PC-9 (cell line): ENCODE data around the gene HHAT. TPM values are rescaled to one million over a fixed set of nuclear protein-coding genes. Genes with fewer than 3 reads are reported as not detected.

Source experiments
- BruUV-seq: library from RNA; stranded (reverse); fragments of 400-500 nt; replicated peaks from 2 replicates; lab custom pipeline; 2021; lab: Mats Ljungman, UMichigan
- CTCF ChIA-PET: fragments of 300-600 bp; sonication (Branson Sonifier 250); formaldehyde crosslinking; loops from one replicate; lab custom pipeline; 2022; ENCODE audit warnings: antibody characterized with exemption; lab: Charles Lee
- POLR2A ChIA-PET: fragments of 300-600 bp; sonication (Branson Sonifier 250); formaldehyde crosslinking; loops from one replicate; lab custom pipeline; 2022; ENCODE audit warnings: antibody characterized with exemption; ENCODE audit not compliant: unreplicated experiment; lab: Charles Lee
- DNase-seq, 2 experiments: peaks; one replicate each; pipeline versions ENCODE4 v3.0.0 to v3.0.0-alpha.2; 2015 to 2022; ENCODE audit warnings: mixed read lengths in 1 of 2
- H2AFZ ChIP-seq: fragments of 200-600 bp; sonication (generic); 2 replicates; pipeline ENCODE4 v1.8.1; 2017; ENCODE audit warnings: antibody characterized with exemption
- H3F3A ChIP-seq: fragments of 200-600 bp; sonication (generic); 2 replicates; pipeline ENCODE4 v1.8.1; 2017; ENCODE audit warnings: antibody characterized with exemption, mild to moderate bottlenecking, low read depth; ENCODE audit not compliant: insufficient read depth
- H3K27ac ChIP-seq: fragments of 200-600 bp; sonication (generic); 2 replicates; pipeline ENCODE4 v1.6.1; 2016; ENCODE audit warnings: mixed run types
- H3K27me3 ChIP-seq: fragments of 200-600 bp; sonication (generic); 2 replicates; pipeline ENCODE4 v1.6.1; 2016; ENCODE audit warnings: low read depth, mixed run types; ENCODE audit not compliant: insufficient read depth
- H3K36me3 ChIP-seq: fragments of 200-600 bp; sonication (generic); 2 replicates; pipeline ENCODE4 v1.6.1; 2016; ENCODE audit warnings: low read depth, mixed run types
- H3K4me1 ChIP-seq: fragments of 200-600 bp; sonication (generic); replicated peaks from 2 replicates; pipeline ENCODE4 v1.6.1; 2016; ENCODE audit warnings: mixed run types; ENCODE audit not compliant: insufficient read depth
- H3K4me2 ChIP-seq: fragments of 200-600 bp; sonication (generic); 2 replicates; pipeline ENCODE4 v1.6.1; 2017; ENCODE audit warnings: mixed run types
- H3K4me3 ChIP-seq: fragments of 200-600 bp; sonication (generic); 2 replicates; pipeline ENCODE4 v1.6.1; 2016; ENCODE audit warnings: mixed run types
- H3K79me2 ChIP-seq: fragments of 200-600 bp; sonication (generic); 2 replicates; pipeline ENCODE4 v1.6.1; 2017; ENCODE audit warnings: low read depth, mixed run types
- H3K9me2 ChIP-seq: fragments of 200-600 bp; sonication (generic); 2 replicates; pipeline ENCODE4 v1.8.1; 2017; ENCODE audit warnings: mild to moderate bottlenecking; ENCODE audit not compliant: insufficient read depth
- H3K9me3 ChIP-seq: fragments of 200-600 bp; sonication (generic); 2 replicates; pipeline ENCODE4 v1.8.1; 2016; ENCODE audit warnings: low read depth; ENCODE audit not compliant: insufficient read depth
- H4K20me1 ChIP-seq: fragments of 200-600 bp; sonication (generic); 2 replicates; pipeline ENCODE4 v1.8.1; 2017; ENCODE audit not compliant: insufficient read depth
- EZH2 ChIP-seq: fragments of 200-600 bp; sonication (generic); IDR thresholded peaks from 2 replicates; pipeline ENCODE4 v1.8.0; 2017; ENCODE audit warnings: antibody characterized with exemption, low read depth
- intact Hi-C: fragments of 100-400 bp; cut with micrococcal nuclease; formaldehyde crosslinking; loops from one replicate; pipeline ENCODE4 v1.10.0; 2022; ENCODE audit not compliant: unreplicated experiment
- total RNA-seq: library from RNA; stranded (reverse); gene quantifications from 2 replicates; pipeline ENCODE4 v1.2.3, GENCODE V29; 2021
- TF ChIP-seq, protein P1 (sequence below): fragments of 200-600 bp; sonication (generic); conservative IDR thresholded peaks from 2 replicates; pipeline ENCODE4 v1.6.1; 2017; ENCODE audit warnings: mixed run types, antibody characterized with exemption, mild to moderate bottlenecking, moderate library complexity

Gene HHAT
- total RNA-seq, 1 experiment from 2014 or later, result 5.3 TPM

DNA sequence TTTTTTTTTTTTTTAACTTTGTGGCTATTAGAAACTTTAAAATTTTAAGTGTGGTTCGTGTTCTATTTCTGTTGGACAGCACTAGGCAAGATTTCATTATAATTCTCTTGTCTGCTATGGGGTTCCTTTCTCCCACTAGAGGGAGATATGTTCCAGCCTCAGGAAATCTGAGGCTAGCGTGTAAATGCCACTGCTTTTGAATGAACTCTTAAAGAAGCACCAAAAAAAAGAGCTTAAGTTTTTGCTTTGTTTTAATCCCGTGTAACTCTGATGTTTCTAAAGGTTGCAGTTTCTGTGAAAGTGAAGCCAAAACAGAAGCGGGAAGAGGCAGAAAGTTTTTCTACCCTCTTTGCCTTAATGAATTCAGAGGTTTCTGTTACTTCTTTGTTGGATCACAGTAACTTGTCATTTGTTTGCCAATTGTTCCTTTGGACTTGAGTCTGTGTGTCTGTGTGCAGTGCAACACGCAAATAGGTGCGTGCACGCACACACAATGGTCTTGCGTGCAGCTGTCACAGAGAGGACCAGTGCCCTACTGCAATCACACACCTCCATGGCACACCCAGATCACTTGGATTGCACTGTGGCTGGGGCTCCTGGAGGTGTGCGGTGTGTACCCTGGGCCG lies 32.3 kb downstream of the HHAT start:
- Histone ChIP-seq H3K9me2 (no peaks in the 10 kb centered on the region), H3F3A (peaks cover 1% of the 10 kb centered on the region; the same call in 1 of the 2 replicates), H3K36me3 (no peaks in the 10 kb centered on the region), H3K79me2 (no peaks in the 10 kb centered on the region), H3K27ac (no peak overlapping the region), H4K20me1 (no peaks in the 10 kb centered on the region), H3K4me1 (peaks cover under 1% of the 10 kb centered on the region; the same call in 1 of the 2 replicates), H2AFZ (no peak overlapping the region), H3K27me3 (no peaks in the 10 kb centered on the region), H3K4me2 (no peak overlapping the region; the same call in 1 of the 2 replicates), H3K9me3 (no peaks in the 10 kb centered on the region), H3K4me3 (no peak overlapping the region)
- ChIA-PET CTCF (interaction anchor here (0.6 to 1.2 kb wide), 8 partner anchors 13 to 708 kb away, joined by 3 to 13 read pairs (median 6); no protein-coding TSS in a partner anchor), POLR2A (no interaction called here)
- TF ChIP-seq EZH2, result no peak
- TF ChIP-seq, protein P1, sequence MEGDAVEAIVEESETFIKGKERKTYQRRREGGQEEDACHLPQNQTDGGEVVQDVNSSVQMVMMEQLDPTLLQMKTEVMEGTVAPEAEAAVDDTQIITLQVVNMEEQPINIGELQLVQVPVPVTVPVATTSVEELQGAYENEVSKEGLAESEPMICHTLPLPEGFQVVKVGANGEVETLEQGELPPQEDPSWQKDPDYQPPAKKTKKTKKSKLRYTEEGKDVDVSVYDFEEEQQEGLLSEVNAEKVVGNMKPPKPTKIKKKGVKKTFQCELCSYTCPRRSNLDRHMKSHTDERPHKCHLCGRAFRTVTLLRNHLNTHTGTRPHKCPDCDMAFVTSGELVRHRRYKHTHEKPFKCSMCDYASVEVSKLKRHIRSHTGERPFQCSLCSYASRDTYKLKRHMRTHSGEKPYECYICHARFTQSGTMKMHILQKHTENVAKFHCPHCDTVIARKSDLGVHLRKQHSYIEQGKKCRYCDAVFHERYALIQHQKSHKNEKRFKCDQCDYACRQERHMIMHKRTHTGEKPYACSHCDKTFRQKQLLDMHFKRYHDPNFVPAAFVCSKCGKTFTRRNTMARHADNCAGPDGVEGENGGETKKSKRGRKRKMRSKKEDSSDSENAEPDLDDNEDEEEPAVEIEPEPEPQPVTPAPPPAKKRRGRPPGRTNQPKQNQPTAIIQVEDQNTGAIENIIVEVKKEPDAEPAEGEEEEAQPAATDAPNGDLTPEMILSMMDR, result peak; percentile 72
- intact Hi-C loops, result loop anchor here (1.0 kb wide), 2 partner anchors 35 to 39 kb away; no protein-coding TSS in a partner anchor
- DNase-seq, result no peak
- BruUV-seq, result no TSS peak

- H2AFZ ChIP-seq, result no peak overlapping the region
- ChIA-PET POLR2A (no interaction called here), CTCF (interaction anchor here (0.6 to 1.2 kb wide), 2 partner anchors 12 to 34 kb away, joined by 5 to 13 read pairs; no protein-coding TSS in a partner anchor)
- H3K9me2 ChIP-seq, result no peaks in the 10 kb centered on the region
- no peak for DNase-seq
- H3K27me3 ChIP-seq, result no peaks in the 10 kb centered on the region
- no peaks in the 10 kb centered on the region for H3K79me2 ChIP-seq
- H3K4me2 ChIP-seq, result no peak overlapping the region
- no peaks in the 10 kb centered on the region for H4K20me1 ChIP-seq
- peaks cover 7% of the 10 kb centered on the region for H3K4me1 ChIP-seq
- intact Hi-C loops, result loop anchor here (1.0 kb wide), 1 partner anchor 35 kb away; no protein-coding TSS in a partner anchor
- no peaks in the 10 kb centered on the region for H3K9me3 ChIP-seq
- H3K4me3 ChIP-seq, result no peak overlapping the region
- peaks cover 8% of the 10 kb centered on the region; the same call in 1 of the 2 replicates for H3F3A ChIP-seq
- H3K36me3 ChIP-seq, result no peaks in the 10 kb centered on the region
- TF ChIP-seq, protein P1, result no peak
- no peak for TF ChIP-seq EZH2
- H3K27ac ChIP-seq, result no peak overlapping the region
- BruUV-seq, result no TSS peak
These were observed 33.0 kb downstream of the HHAT start for GRCh38 chr1:210361665-210362064.

GRCh38 chr1:210362526-210362925 lies 33.8 kb downstream of the HHAT start:
- intact Hi-C loops, result no loop called here
- BruUV-seq, result no TSS peak
- POLR2A ChIA-PET, result no interaction called here
- H3F3A ChIP-seq, result peaks cover 16% of the 10 kb centered on the region; the same call in 1 of the 2 replicates
- no peaks in the 10 kb centered on the region for H3K9me2 ChIP-seq
- CTCF ChIA-PET, result interaction anchor here (1.3 kb wide), 1 partner anchor 38 kb away, joined by 3 read pairs; no protein-coding TSS in a partner anchor
- H4K20me1 ChIP-seq, result no peaks in the 10 kb centered on the region
- H3K4me2 ChIP-seq, result no peak overlapping the region
- no peak overlapping the region for H3K4me3 ChIP-seq
- H3K79me2 ChIP-seq, result no peaks in the 10 kb centered on the region
- H3K27me3 ChIP-seq, result no peaks in the 10 kb centered on the region
- H3K9me3 ChIP-seq, result no peaks in the 10 kb centered on the region
- H3K4me1 ChIP-seq, result peaks cover 16% of the 10 kb centered on the region
- H3K36me3 ChIP-seq, result no peaks in the 10 kb centered on the region
- DNase-seq, result no peak
- no peak overlapping the region for H3K27ac ChIP-seq
- no peak overlapping the region for H2AFZ ChIP-seq
- TF ChIP-seq, protein P1, result no peak
- no peak for TF ChIP-seq EZH2
